ENCODE results near the gene STMND1. TPM values are rescaled to one million over a fixed set of nuclear protein-coding genes. Genes with fewer than 3 reads are reported as not detected.

Gene STMND1
- total and polyA plus RNA-seq, 2 donors (not counting 1 experiment from before 2014, with no cell fraction given), result not detected

GRCh38 chr6:17152703-17153102 lies 50.9 kb downstream of the STMND1 start:
- intact Hi-C loops (cut with micrococcal nuclease), result no loop called here
- no peak for TF ChIP-seq EZH2 (IDR thresholded peaks at IDR 0.05; ENCODE audit: borderline replicate concordance, insufficient read depth, low read depth, low read length, poor library complexity, severe bottlenecking)
- TF ChIP-seq CTCF (IDR thresholded peaks at IDR 0.05), result no peak
- no peak overlapping the region for H3K4me2 ChIP-seq (replicated peaks; ENCODE audit: low read depth, low read length, poor library complexity, severe bottlenecking)
- no peaks in the 10 kb centered on the region for H3K27me3 ChIP-seq (replicated peaks in 1 of 4; ENCODE audit: control extremely low read depth in 1 of 4, control insufficient read depth in 3 of 4, insufficient read depth in 4 of 4, low read length in 3 of 4)
- no peak overlapping the region for H3K4me3 Mint-ChIP-seq
- peaks cover 4% of the 10 kb centered on the region for H3K9me3 Mint-ChIP-seq (ENCODE audit: insufficient read depth)
- H3K4me1 Mint-ChIP-seq, result no peaks in the 10 kb centered on the region
- H3K9ac ChIP-seq (ENCODE audit: low read length), result no peak overlapping the region
- DNase-seq (no peak), ATAC-seq (ENCODE audit: low read depth) (no peak)
- no peaks in the 10 kb centered on the region for H3K9me3 ChIP-seq (ENCODE audit: control extremely low read depth in 1 of 3, control insufficient read depth in 2 of 3, insufficient read depth in 1 of 3, low read length in 2 of 3)
- ChIA-PET CTCF (no interaction called here), POLR2A (no interaction called here)
- no peak overlapping the region for H3K27ac Mint-ChIP-seq
- H3K4me1 ChIP-seq (ENCODE audit: control insufficient read depth in 2 of 2, insufficient read depth in 2 of 2, low read length in 2 of 2), result no peaks in the 10 kb centered on the region
- no peaks in the 10 kb centered on the region for H3K36me3 ChIP-seq (replicated peaks in 1 of 2; ENCODE audit: control extremely low read depth in 1 of 2, control insufficient read depth in 1 of 2, extremely low read depth in 1 of 2, insufficient read depth in 2 of 2, low read length in 1 of 2)
- H4K20me1 ChIP-seq (ENCODE audit: control insufficient read depth, insufficient read depth, low read length, poor library complexity, severe bottlenecking), result no peaks in the 10 kb centered on the region
- no peak overlapping the region for H3K27ac ChIP-seq (ENCODE audit: low read length in 2 of 2)
- no peak overlapping the region for H3K4me3 ChIP-seq (ENCODE audit: control extremely low read depth in 1 of 5, extremely low read depth in 1 of 5, insufficient read depth in 1 of 5, low read depth in 2 of 5, low read length in 4 of 5)
- no peaks in the 10 kb centered on the region for H3K79me2 ChIP-seq (ENCODE audit: control insufficient read depth, insufficient read depth, low read length)
- no peak overlapping the region for H2AFZ ChIP-seq (ENCODE audit: insufficient read depth, low read depth, low read length, poor library complexity, severe bottlenecking)
- H3K27me3 Mint-ChIP-seq, result no peaks in the 10 kb centered on the region

GRCh38 chr6:17156112-17156921 lies 54.5 kb downstream of the STMND1 start:
- Mint-ChIP-seq H3K4me3 (no peak overlapping the region), H3K9me3 (ENCODE audit: insufficient read depth) (peaks cover 4% of the 10 kb centered on the region), H3K4me1 (no peaks in the 10 kb centered on the region), H3K27ac (no peak overlapping the region), H3K27me3 (peaks cover 12% of the 10 kb centered on the region)
- POLR2A ChIA-PET, result no interaction called here
- Histone ChIP-seq H2AFZ (ENCODE audit: insufficient read depth, low read depth, low read length, poor library complexity, severe bottlenecking) (no peak overlapping the region), H3K79me2 (ENCODE audit: control insufficient read depth, insufficient read depth, low read length) (no peaks in the 10 kb centered on the region), H3K27me3 (replicated peaks in 1 of 4; ENCODE audit: control extremely low read depth in 1 of 4, control insufficient read depth in 3 of 4, insufficient read depth in 4 of 4, low read length in 3 of 4) (no peaks in the 10 kb centered on the region), H4K20me1 (ENCODE audit: control insufficient read depth, insufficient read depth, low read length, poor library complexity, severe bottlenecking) (no peaks in the 10 kb centered on the region), H3K4me1 (ENCODE audit: control insufficient read depth in 2 of 2, insufficient read depth in 2 of 2, low read length in 2 of 2) (no peaks in the 10 kb centered on the region), H3K36me3 (replicated peaks in 1 of 2; ENCODE audit: control extremely low read depth in 1 of 2, control insufficient read depth in 1 of 2, extremely low read depth in 1 of 2, insufficient read depth in 2 of 2, low read length in 1 of 2) (no peaks in the 10 kb centered on the region), H3K27ac (ENCODE audit: low read length in 2 of 2) (no peak overlapping the region), H3K4me3 (ENCODE audit: control extremely low read depth in 1 of 5, extremely low read depth in 1 of 5, insufficient read depth in 1 of 5, low read depth in 2 of 5, low read length in 4 of 5) (no peak overlapping the region), H3K4me2 (replicated peaks; ENCODE audit: low read depth, low read length, poor library complexity, severe bottlenecking) (no peak overlapping the region), H3K9ac (ENCODE audit: low read length) (no peak overlapping the region), H3K9me3 (ENCODE audit: control extremely low read depth in 1 of 3, control insufficient read depth in 2 of 3, insufficient read depth in 1 of 3, low read length in 2 of 3) (no peaks in the 10 kb centered on the region)
- WGBS (ENCODE audit: insufficient coverage), result 94% methylated on average over 2 of the region's 4 CpGs
- peak; percentile 90 for TF ChIP-seq CTCF (IDR thresholded peaks at IDR 0.05)
- no peak for TF ChIP-seq EZH2 (IDR thresholded peaks at IDR 0.05; ENCODE audit: borderline replicate concordance, insufficient read depth, low read depth, low read length, poor library complexity, severe bottlenecking)
- ATAC-seq (ENCODE audit: low read depth) (no peak), DNase-seq (peak; percentile 70)
- CTCF ChIA-PET, result interaction anchor here (0.9 to 2.1 kb wide), 6 partner anchors 641 to 1168 kb away, joined by 3 to 11 read pairs (median 3); no protein-coding TSS in a partner anchor
- intact Hi-C loops (cut with micrococcal nuclease), result loop anchor here (1.0 to 5.0 kb wide), 4 partner anchors 428 to 1166 kb away; partner anchors contain the start of gene NHLRC1

All from B cell (primary cell).